GM19467 (cell line): Measurements from ENCODE around the gene DOC2B.
"Not testable (repeated sequence)": the region's sequence is repeated elsewhere in the genome, so short reads cannot be mapped to it uniquely, and the experiment has no call there.

ENCODE experiments used
- ATAC-seq: cut with Tn5 transposase; IDR thresholded peaks from one replicate; pipeline ENCODE4 v1.9.1; 2021; ENCODE audit warnings: mild to moderate bottlenecking, moderate library complexity; ENCODE audit not compliant: unreplicated experiment

The DOC2B gene

DNA sequence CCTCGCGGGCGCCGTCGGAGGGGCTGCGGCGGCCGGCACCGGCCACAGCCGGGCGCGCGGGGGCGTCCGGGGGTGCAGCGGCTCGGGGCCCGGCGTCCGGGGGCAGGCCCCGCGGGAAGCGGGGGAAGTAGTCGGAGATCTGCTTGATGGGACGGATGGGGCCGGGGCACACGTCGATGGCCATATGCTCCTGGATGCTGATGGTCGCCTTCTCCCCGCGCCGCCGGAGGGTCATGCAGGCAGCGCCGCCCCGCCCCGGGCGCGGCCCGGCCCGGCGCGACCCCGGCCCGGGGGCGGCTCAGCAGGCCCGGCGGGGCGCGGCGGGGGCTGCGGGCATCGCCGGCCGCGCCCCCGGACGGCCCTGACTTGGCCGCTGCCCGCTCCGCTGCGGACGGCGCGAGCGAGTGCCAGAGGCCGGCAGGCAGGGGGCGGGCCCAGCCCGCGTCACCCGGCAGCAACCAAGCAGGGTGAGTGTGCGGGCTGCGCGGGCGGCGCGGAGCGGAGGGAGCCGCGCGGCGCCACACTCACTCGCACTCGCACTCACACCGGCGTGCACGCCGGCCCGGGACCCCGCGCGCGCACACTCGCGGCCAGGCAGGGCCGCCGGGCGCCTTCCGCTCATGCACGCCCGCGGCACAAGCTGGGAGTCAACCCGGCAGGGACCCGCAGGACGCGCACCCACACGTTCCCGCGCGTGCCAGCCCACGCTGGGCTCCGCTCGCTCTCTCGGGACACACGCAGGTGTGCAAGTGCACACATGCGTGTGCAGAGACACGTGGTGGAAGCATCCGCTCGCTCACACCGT is at the start of gene DOC2B:
Gene DOC2B, minus strand, starts transcription at position 406 of the 805 bp plus-strand sequence. Its CDS starts 171 bp downstream, at position 235.
- ATAC-seq = no peak

DNA sequence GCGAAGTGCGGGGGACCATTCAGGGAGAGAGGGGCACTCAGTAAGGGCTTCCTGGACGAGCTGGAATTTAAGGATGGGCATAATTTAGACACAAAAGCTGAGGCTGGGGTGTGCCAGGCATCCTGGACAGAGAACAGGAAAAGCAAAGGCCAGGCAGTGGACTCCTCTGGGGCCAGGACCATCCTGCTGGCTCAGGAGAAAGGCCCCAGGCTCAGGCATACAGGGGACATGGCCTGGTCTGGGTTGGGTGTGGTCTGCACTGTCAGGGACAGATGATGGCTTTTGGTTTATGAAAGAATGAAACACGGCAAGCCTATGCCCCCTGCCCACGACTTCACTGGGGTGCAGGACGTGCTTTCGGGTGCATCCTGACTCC is 48.9 kb upstream of the DOC2B start:
- ATAC-seq = no peak

DNA sequence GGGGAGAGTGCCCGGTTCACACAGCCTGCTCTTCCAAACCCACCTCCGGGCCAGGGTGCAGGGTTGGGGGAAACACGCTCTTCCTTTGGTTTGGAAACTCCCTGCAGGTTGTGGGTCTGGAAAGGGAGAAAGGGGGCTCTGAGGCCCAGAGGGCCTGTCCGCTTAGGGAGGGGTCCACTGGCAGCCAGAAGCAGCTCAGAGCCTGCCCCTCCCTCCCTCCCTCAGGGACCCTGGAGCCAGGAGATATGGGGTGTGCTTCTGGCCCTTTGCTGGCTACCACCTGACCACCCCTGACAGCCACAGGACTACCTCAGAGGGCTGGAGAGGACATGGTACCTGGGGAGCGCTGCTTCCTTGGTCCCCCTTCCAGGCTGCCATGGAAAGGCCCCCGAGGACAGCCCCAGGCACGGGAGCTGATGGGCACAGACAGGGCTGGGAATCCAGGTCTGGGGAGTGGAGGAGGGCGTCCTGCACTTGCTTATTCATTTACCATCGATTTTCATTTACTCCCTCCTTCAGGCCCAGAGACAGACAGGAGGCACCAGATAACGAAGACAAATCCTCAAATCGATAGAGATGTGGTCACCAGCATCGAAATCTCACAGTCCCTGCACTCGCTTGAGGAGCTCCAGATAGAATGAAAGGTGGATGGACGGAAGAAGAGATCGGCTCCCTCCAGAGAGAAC is 48.4 kb upstream of the DOC2B start:
- ATAC-seq = no peak

DNA sequence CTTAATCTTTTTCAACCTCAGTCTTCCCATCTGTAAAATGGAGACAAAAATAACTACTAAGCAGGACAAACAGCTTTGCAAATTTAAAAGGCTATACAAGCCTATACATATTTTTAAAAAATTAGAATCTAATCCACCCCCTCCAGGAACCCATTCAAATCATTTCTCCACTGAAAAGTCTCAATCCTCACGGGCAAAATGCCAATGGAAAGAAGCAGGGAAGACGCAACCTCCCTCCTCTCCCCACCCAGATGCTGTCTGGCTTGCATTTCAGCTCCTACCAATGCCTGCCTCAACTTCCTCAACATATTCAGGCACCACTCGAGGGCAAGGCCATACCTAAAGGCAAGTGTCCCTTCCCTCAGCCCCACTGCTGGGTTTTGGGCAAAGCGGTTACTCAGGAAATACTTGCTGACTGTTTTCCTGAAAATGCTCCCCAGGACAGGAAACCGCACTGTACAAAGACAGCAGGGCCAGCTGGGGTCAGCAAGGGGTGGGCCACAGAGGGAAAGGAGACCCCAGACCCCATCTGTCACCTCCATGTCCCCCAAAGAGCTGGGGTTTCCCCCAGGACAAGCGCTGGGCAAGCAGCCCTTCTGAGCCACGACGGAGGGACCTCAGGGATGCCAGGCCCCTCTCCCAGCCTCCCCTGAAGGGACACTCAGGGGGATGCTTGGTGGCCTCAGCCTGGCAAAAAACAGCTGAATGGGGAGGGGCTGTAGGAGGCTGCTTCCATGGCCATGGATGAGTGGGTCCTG is 47.7 kb upstream of the DOC2B start:
- ATAC-seq = no peak

DNA sequence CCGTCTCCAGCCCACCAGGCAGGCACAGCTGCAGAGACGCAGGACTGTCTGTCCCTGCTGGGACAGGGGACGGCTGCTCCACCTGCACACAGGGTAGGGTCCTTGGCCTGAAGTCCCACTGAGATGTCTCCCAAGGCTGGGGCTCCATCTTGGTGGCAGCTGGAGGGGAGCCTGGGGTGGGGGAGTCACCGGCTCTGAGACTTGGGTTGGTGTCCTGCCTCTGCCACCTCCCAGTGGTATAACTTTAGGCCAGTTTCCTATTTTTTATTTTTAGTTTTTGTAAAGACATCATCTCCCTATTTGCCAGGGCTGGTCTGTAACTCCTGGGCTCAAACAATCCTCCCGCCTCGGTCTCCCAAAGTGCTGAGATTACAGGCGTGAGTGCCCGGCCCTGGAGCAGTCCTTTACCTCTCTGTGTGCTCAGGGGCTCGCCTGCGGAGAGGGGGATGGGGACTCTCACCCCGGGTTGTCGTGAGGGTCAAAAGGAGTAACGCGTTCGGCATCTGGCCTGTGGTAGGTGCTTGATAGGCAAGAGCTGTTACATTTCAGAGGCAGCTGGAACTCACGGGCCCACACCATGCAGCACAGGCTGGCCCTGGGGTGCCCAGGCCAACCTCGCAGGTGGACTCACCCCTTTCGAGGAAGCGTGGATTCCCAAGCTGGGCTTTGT is 46.6 kb upstream of the DOC2B start:
- no peak for ATAC-seq

DNA sequence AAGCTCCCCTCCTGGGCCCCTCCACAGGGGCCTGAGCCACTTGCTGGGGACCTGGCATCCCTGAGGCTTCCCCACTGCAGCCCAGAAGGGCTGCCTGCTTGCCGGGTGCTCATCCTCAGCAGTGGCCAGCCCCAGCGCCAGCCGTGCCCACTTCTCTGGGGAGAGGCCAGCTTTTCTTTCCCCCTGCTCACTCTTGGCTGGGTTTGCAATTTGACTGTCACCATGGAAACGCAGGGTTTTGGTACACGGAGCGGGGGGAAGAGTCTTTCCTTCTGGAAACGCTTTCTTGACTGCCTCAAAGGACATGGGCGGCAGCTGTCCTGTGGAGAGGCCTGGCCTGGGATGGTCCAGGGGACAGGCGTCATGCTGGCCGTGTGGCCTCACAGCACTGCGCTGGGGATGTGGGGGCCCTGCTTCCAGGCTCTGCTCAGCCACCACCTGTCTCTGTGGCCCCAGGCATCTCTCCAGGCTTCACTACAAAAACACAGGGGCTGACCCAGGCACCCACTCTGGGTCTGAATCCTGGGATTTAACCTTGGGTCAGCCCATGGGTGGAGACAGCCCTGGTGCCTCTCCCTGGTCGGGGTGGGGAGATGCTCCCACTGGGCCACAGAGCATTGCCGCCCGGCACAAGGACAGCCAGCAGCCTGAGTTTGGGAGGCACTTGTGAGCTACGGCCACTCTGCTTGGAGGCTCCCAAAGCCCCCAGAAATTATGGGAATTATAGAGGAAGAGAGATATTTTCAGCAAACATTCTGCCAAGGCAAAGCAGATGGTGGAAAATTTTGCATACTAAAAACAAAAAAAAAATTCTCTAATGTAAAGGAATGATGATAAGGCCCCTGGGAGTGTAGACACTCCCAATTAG is 45.9 kb upstream of the DOC2B start:
- no peak for ATAC-seq

DNA sequence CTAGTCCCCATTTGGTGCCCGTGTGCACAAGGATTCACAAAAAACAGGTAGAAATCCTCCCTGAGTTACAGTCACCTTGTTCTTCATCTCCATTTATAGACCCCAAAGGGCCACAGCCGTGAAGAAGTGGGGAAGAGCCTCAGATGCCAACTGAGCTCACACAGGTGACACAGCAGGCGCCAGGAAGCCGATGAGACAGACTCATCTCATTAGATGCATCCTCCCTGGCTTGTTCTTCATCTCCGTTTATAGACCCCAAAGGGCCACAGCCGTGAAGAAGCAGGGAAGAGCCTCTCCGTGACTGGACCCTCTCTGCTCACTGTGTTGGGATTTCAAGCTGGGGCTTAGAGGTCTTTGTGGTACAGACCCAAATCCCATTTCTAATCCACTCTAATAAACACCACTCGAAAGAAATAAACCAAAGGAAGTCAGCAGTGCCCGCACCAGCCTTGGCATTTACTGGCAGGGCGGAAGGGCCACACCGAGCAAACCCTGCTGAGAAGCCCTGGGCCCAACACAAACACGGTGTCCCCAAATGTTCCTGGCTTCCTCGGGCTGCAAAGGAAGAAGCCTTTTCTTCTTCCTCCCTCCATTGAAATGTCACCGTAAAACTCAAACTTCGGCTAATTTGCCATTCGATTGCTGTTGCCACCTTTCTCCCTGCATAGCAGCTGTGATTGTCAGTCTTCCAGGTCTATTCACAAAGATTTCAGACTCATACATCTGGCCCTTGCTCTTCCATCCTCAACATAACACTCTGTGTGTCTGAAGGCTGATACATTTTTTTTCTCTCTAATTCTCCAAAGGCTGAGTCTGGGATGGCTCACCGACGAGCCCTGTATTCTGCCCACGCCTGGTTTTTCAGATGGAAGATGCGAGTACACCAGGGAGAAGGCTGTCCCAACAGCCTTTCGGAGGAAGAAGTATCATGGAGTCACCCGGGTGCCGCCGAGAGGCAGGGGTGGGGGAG is 44.9 kb upstream of the DOC2B start:
- no peak for ATAC-seq

DNA sequence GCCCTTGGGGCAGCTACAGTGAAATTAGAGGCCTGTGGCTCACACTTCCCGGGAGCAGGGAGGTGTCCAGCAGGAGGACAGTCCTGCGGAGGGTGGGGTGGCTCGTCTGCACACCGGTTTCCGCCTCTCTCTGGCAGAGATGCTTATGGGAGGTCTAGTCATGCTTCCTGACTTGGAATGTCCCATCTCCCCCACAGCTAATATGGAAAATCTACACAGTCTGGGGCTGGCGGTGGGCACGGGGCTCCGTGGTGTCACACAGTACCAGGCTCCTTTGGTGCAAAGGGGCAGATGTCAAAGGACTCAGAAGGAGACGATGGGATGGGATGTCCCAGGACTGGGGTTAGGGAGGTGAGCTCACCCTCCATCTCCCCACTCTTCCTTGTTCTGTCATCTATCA is 44.1 kb upstream of the DOC2B start:
- ATAC-seq = no peak

DNA sequence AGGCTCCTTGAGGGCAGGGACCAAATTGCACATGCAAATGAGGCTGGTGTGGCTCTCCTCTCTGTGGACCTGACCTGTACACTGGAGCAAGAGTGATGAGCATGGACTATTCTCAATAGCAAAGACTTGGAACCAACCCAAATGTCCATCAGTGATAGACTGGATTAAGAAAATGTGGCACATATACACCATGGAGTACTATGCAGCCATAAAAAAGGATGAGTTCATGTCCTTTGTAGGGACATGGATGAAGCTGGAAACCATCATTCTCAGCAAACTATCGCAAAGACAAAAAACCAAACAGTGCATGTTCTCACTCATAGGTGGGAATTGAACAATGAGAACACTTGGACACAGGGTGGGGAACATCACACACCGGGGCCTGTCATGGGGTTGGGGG is 43.1 kb upstream of the DOC2B start:
- ATAC-seq = not testable (repeated sequence)

DNA sequence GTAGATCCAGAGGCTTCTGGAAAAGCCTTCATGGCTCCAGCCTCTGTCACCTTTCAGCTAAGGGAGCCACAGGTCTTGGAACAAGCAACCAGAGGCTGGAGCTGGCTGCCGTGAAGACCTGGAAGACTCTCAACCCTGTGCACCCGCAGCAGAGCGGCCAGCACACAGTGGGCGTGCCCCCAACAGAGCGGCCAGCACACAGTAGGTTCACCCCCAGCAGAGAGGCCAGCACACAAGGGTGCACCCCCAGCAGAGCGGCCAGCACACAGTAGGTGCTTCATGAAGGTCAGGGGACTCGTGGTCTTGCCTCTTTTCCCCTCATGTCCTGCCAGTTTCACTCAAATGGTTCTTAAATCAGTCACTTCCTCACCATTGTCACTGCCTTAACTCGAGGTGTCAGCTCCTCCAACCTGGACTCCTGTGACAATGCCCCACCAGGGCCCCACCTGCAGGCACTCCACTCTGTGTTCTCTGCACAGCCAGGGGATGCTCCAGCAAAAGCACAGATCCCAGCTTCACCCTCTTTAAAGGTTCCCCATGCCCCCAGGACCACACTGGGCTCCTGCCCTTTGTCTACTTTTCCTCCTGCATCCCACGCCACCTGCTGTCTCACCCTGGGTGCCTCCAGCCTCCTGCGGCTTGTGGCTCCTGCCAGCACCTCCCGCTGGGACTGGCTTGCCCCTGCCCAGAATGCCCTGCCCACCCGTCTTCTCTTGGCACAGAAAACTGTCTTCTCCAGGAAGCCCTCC is 42.4 kb upstream of the DOC2B start:
- no peak for ATAC-seq

DNA sequence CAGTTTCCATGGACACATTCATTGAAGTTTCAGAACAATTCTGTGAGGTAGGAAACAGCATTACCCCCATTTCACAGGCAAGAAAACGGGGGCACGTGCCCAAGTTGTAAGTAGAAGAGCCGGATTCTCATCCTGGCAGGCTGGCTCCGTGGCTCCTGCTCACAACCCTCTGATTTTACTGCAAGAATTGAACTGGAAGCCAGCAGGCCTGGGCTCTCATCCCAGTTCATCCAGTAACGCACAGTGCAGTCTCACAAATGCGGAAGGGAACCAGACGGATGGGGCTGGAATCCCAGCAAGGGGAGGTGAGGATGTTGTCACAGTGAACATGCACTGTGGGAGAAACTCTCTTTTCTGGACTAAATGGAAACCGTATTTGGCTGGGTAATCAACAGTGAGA is 40.7 kb upstream of the DOC2B start:
- ATAC-seq = no peak

DNA sequence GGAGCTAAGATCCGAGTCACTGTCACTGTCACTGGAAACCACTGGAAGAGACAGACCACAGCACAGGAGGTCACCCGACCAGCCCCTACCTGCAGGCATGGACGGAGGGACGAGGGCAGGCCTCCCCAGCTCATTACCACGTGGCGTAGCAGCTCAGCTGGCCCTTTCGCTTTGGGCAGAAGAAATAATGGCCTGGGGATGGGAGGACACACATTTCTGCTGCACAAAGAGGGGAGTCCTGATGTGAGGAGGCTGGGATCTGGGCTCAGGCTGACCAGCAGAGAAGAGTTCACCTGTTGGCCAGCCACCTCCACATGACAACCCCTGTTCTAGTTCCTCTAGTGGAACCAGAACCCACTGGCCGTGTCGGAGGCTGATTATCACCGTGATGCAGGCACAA is 38.2 kb upstream of the DOC2B start:
- ATAC-seq = no peak

DNA sequence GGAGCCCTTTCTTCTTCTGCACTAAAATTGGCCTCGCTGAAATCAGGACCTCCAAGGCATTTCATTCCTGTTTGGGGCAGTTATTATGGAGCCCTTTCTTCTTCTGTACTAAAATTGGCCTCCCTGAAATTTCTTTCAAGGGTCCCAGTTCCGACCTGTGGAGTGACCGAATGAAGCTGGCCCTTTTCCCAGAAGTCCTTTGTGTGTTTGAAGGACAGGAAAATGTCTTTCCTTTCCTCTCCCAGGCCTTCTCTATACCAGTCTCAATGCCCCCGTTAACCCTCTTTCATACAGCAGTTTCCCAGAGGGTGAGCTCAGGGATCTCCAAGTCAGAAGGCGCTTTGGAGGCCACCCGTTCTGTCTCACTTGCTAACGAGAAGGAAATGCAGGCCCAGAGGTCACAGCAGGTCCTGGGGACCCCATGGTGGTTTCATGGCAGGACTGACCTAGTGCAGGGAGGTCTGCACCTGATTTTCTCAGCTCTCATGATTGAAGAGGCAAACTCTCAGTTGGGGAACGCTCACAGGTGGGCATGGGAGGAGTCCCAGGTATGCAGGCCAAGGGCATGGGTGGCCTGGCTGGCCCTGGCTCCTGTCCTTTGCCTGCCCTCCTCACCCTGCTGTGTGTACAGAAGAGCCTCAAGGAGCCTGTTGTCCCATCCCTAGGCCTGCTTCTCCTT is 37.1 kb upstream of the DOC2B start:
- no peak for ATAC-seq

DNA sequence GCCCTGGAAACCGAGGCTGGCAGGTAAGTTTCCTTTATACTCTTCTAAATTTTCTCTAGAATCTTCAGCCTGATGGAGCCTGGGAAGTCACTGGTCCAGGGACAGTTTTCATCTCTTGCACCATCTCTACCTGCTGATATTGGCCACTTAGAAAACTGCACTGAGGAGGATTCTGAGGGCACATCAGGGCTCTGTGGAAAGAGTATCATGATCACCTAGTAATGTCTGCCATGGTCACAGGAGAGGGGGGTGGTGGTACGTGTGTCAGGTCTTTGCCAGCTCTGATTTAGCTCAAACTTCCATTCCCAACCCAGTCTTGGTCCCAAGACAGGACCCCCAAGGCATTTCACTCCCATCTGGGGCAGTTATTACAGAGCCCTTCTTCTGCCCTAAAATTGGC is 35.2 kb upstream of the DOC2B start:
- no peak for ATAC-seq

DNA sequence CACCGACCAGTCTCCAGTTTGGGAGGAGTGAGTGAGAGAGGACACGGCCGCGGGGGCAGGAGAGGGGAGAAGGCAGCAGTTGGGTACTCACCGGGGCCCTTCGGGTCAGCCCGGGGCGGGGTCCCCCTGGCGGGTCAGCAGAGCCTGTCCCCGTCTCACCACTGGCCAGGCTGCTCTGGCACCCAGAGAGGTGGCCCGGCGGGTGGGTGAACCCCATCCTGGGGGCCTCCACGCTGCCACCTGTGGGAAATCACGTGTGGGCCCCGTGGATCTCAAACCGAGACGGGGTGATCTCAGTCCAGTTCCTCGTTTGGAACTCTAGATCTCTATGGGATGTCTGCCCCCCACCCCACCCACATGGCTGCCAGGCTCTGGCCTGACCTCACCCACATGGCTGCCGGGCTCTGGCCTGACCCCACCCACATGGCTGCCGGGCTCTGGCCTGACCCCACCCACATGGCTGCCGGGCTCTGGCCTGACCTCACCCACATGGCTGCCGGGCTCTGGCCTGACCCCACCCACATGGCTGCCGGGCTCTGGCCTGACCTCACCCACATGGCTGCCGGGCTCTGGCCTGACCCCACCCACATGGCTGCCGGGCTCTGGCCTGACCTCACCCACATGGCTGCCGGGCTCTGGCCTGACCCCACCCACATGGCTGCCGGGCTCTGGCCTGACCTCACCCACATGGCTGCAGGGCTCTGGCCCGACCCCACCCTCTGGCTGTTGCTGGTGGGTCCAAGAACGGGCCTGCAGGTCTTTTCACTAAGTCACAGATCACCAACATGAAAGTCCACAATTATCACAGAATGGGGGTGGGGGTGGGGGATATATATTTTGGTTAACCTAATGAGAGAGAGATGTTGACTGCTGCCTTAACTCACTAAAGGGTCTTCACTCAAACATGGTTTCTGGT is 34.4 kb upstream of the DOC2B start:
- ATAC-seq = not testable (repeated sequence)

DNA sequence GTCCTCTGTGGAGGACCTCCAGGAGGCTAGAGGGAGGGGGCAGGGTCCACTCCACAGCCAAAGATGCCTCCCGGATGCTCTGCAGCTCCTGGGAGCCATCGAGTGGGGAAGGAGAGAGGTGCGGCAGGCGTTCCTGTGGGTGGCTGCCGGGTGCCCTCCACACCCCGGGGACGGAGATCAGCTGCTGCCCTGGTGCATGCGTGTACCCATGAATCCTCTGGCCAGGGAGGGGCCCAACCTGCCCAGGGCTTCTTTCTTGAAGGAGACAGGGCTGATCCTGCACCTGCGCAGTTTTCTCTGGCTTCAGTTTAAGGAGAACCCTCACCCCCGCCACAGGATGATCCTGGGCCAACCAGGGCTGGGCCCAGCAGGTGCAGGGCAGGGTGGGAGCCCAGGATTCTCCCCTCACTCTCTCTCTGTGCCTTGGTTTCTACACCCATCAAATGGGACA is 33.5 kb upstream of the DOC2B start:
- ATAC-seq = no peak
